ENCODE results near the gene IER2. TPM values are rescaled to one million over a fixed set of nuclear protein-coding genes. Genes with fewer than 3 reads are reported as not detected.
"Not testable (repeated sequence)": the region's sequence is repeated elsewhere in the genome, so short reads cannot be mapped to it uniquely, and the experiment has no call there.

The IER2 gene
- total RNA-seq, 2 donors from 2014 or later = 83.4 to 116 TPM

GRCh38 chr19:13162724-13163608 lies 12.8 kb downstream of the IER2 start:
- peak overlapping the region; percentile 72 to 90 for H3K9ac ChIP-seq (ENCODE audit: low read depth in 2 of 2, low read length in 2 of 2)
- peak overlapping the region; percentile 99 for H3K27ac ChIP-seq
- peak overlapping the region; percentile 27 for H3K4me3 ChIP-seq
- H3K9me3 ChIP-seq = no peaks in the 10 kb centered on the region
- TF ChIP-seq CTCF (IDR thresholded peaks at IDR 0.05) = no peak
- H3K36me3 ChIP-seq = no peaks in the 10 kb centered on the region
- H3K27me3 ChIP-seq = no peaks in the 10 kb centered on the region
- peak; percentile 99 for DNase-seq
- H3K4me1 ChIP-seq = peaks cover 20% of the 10 kb centered on the region
- intact Hi-C loops (cut with DNase I) = no loop called here

- peak overlapping the region; percentile 30 for H3K4me3 ChIP-seq
- H3K9ac ChIP-seq (ENCODE audit: low read depth in 2 of 2, low read length in 2 of 2) = peak overlapping the region; percentile 72 to 90
- H3K4me1 ChIP-seq = peaks cover 23% of the 10 kb centered on the region
- TF ChIP-seq CTCF (IDR thresholded peaks at IDR 0.05) = no peak
- DNase-seq = peak; percentile 83
- H3K27ac ChIP-seq = peak overlapping the region; percentile 99
- intact Hi-C loops (cut with DNase I) = no loop called here
- H3K36me3 ChIP-seq = no peaks in the 10 kb centered on the region
- H3K27me3 ChIP-seq = no peaks in the 10 kb centered on the region
- no peaks in the 10 kb centered on the region for H3K9me3 ChIP-seq
Measured at GRCh38 chr19:13163609-13164342, 13.6 kb downstream of the IER2 start.

- H3K9me3 ChIP-seq = no peaks in the 10 kb centered on the region
- peak overlapping the region; percentile 99 for H3K27ac ChIP-seq
- peaks cover 30% of the 10 kb centered on the region for H3K4me1 ChIP-seq
- H3K27me3 ChIP-seq = no peaks in the 10 kb centered on the region
- intact Hi-C loops (cut with DNase I) = no loop called here
- no peak for TF ChIP-seq CTCF (IDR thresholded peaks at IDR 0.05)
- DNase-seq = peak; percentile 81
- H3K36me3 ChIP-seq = no peaks in the 10 kb centered on the region
- peak overlapping the region; percentile 30 for H3K4me3 ChIP-seq
- peak overlapping the region; percentile 63 to 90 for H3K9ac ChIP-seq (ENCODE audit: low read depth in 2 of 2, low read length in 2 of 2)
Measured at GRCh38 chr19:13164343-13165161, 14.3 kb downstream of the IER2 start.

GRCh38 chr19:13165162-13165997 lies 15.2 kb downstream of the IER2 start:
- DNase-seq = no peak
- no peaks in the 10 kb centered on the region for H3K36me3 ChIP-seq
- no peaks in the 10 kb centered on the region for H3K27me3 ChIP-seq
- no peaks in the 10 kb centered on the region for H3K9me3 ChIP-seq
- peaks cover 36% of the 10 kb centered on the region for H3K4me1 ChIP-seq
- intact Hi-C loops (cut with DNase I) = no loop called here
- no peak overlapping the region for H3K4me3 ChIP-seq
- TF ChIP-seq CTCF (IDR thresholded peaks at IDR 0.05) = no peak
- H3K27ac ChIP-seq = peak overlapping the region; percentile 99
- H3K9ac ChIP-seq (ENCODE audit: low read depth in 2 of 2, low read length in 2 of 2) = peak overlapping the region; percentile 63 to 90

- intact Hi-C loops (cut with DNase I); H3K4me3 ChIP-seq; DNase-seq; H3K36me3 ChIP-seq; H3K9me3 ChIP-seq; H3K27me3 ChIP-seq; H3K9ac ChIP-seq (ENCODE audit: low read depth in 2 of 2, low read length in 2 of 2): not testable (repeated sequence)
- Histone ChIP-seq H3K27ac (peak overlapping the region; percentile 99), H3K4me1 (peaks cover 36% of the 10 kb centered on the region)
Measured at GRCh38 chr19:13166151-13166550, 15.9 kb downstream of the IER2 start.
